Stimulated activated CD8-positive, alpha-beta memory T cell treated with anti-CD3 and anti-CD28 coated beads, Interleukin-7, amount 100 ng/mL, for 48 hours (primary cell): ENCODE results near the gene RNASEL.
"Not testable (repeated sequence)": the region's sequence is repeated elsewhere in the genome, so short reads cannot be mapped to it uniquely, and the experiment has no call there.

Source experiments
- DNase-seq, 2 donors: peaks; one replicate each; pipeline ENCODE4 v3.0.0-alpha.2; 2020; ENCODE audit warnings: low read depth in 1 of 2; ENCODE audit errors: extremely low read depth in 1 of 2

RNASEL gene, protein sequence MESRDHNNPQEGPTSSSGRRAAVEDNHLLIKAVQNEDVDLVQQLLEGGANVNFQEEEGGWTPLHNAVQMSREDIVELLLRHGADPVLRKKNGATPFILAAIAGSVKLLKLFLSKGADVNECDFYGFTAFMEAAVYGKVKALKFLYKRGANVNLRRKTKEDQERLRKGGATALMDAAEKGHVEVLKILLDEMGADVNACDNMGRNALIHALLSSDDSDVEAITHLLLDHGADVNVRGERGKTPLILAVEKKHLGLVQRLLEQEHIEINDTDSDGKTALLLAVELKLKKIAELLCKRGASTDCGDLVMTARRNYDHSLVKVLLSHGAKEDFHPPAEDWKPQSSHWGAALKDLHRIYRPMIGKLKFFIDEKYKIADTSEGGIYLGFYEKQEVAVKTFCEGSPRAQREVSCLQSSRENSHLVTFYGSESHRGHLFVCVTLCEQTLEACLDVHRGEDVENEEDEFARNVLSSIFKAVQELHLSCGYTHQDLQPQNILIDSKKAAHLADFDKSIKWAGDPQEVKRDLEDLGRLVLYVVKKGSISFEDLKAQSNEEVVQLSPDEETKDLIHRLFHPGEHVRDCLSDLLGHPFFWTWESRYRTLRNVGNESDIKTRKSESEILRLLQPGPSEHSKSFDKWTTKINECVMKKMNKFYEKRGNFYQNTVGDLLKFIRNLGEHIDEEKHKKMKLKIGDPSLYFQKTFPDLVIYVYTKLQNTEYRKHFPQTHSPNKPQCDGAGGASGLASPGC

DNA sequence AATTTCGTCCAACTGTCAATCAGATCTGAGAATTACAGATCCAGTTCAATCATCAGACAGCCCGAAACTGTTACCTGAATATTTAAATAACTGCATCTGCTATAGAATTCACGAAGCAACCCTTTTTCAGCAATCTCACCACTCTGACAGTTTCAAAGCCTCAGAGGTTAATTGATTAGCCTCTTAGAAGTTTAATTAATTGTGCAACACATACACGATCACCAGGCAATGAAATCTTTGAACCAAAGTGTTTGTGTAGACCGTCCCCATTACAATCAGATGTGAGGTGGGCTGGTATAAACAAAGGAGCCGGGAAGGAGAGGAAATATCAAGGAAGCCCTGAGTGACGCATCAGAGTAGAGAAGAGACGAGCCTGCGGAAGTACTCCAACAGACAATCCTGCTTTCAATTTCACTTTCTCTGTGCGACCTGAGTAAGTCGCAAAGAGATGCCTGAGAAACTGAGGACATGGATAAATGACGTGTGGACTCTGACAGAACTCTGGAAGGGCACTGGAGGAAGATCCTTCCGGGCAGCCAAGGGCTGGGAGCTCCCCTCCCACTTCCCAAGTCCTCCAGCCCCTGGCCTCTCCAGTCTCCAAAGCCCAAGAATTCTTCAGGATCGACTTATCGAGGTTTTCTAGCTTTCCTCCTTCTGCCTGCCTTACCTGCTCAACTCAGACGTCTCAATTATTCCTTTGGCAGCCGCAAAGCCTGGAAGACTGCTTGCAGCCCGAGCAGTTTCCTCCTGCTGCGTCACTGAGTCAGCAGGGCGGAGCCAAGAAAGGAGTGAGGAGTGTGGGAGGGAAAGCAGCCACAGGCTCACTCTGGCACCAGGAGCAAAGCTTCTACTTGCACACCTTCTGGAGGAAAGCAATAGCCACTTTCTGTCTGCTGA, at the start of gene RNASEL:
Gene RNASEL (minus strand): TSS at position 757 of the 897 bp plus-strand sequence. CDS start 2,450 bp downstream, outside the sequence.
- DNase-seq = peak in 1 of 2 donors; percentile 45

DNA sequence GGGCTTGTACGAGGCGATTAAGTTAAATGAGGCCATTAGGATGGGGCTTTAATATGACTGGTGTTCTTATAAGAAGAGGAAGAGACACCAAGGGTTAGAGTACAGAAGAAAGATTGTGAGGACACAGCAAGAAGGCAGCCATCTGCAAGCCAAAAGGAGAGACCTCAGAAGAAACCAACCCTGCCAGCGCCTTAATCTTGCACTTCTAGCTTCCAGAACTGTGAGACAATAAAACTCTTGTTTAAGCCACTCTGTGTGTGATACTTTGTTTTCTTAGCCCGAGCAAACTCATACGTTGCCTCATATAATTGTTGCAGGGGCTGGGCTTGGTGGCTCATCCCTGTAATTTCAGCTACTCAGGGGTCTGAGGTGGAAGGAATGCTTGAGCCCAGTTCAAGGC, 48.7 kb upstream of the RNASEL start:
- no peak for DNase-seq

DNA sequence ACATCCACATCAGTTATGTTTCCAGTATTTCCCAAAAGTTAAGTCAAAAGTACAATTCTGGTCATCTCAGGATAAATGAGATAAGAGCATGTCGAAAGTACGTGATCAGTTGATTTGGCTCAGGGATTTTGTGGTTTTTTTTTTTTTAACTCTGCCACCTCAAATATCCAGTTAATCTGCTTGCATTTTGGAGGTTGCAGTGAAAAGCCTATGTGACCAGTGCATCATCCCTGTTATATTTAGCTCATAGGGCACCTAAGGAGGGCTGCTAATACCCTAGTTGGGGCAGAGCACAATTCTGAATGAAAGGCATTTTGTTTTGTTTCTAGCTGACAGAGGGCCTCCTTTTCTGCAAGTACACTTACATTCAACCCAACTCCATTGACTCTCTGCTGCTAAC, 46.8 kb upstream of the RNASEL start:
- DNase-seq = no peak

DNA sequence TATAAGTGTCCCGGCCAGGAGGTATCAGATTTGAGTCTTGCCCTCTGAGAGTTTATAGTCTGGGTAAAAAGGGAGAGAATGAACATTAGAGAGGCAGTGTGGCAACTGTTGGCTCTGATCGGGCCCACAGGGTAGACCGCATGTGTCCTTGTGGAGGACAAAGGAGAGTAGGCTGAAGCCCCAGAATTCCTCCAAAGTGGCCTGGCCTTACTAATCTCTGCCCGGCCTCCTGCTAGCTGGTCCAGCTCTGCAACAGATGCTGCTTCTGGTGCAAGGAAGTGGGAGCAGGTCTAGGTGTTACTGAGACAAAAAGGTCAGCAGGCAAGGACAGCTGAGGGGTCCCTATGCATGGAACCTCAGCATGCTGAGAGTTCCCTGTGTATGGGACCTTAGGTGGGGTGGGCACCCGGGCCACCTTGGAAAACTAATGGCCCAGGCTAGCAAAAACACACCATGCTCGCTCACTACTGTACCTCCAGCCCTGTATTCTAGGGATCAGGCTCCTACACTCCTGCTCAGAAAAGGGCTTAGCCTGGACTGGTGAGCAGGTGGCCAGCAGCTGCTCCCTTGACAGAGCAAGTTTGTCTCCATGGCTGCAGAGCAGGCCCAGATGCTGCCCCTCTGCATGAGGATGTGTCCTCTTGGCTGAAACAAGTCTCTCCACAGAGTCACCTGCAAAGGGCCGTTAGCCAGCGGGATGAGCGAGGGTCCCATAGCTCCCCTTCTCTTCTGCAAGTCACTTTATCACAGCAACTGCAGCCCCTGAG, 45.4 kb upstream of the RNASEL start:
- DNase-seq = no peak

DNA sequence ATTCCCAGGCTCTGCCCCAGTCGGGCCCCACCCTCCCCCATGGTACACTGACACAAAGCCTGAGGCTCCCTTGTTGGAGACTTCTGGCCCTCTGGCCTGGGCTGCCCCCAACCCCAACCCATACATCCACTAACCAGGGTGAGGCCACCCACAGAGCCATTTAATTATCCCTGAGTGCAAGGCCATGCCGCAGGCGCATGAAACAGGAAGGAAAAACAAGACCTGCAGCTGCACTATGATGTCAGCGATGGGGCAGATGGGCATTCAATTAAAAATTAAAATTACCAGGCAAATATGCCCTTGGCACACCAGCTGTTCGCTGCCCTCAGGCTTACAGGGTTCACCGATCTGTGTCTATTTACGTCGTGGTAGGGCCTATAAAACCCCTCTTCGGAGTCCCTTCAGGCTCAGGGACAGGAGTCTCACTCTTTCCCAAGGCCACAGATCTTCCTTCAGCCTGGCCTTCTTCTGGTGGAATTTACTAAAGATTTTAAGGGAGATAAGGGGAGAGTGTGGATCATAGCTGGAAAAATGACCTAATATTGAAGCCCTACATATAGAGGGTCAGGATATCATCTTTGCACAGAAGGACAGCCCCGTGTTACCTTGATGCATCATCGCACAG, 44.7 kb upstream of the RNASEL start:
- no peak for DNase-seq

DNA sequence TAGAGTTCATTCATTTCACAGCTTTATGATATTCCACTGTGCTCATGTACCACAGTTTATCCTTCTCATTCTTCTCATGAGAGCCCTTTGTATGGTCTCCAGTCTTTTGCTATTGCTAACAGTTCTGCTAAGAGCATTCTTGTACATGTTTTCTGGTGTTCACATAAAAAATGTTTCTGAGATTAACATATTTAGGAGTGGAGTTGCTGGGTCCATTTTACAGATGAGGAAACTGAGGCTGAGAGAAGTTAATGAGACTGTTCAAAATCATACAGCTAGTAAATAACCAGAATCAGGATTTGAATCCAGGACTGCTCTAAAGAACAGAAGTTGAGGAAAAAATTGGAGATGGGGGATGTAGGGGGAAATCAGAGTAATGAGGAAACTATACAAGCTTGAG, 44.0 kb upstream of the RNASEL start:
- DNase-seq = no peak

DNA sequence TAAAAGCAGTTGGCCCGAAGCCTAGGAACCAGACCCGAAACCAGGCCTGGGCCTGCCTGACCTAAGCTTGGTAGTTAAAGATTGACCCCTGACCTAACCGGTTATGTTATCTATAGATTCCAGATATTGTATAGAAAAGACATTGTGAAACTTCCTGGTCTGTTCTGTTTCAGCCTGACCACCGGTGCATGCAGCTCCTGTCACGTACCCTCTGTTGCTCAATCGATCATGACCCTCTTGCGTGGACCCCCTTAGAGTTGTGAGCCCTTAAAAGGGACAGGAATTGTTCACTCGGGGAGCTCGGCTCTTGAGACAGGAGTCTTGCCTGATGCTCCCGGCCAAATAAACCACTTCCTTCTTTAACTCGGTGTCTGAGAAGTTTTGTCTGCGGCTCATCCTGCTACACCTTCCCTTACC, 43.4 kb upstream of the RNASEL start:
- not testable (repeated sequence) for DNase-seq

DNA sequence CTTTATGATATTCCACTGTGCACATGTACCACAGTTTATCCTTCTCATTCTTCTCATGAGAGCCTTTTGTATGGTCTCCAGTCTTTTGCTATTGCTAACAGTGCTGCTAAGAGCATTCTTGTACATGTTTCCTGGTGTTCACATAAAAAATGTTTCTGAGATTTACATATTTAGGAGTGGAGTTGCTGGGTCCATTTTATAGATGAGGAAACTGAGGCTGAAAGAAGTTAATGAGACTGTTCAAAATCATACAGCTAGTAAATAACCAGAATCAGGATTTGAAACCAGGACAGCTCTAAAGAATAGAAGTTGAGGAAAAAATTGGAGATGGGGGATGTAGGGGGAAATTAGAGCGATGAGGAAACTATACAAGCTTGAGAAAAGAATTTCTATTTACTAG, 42.9 kb upstream of the RNASEL start:
- DNase-seq = no peak

DNA sequence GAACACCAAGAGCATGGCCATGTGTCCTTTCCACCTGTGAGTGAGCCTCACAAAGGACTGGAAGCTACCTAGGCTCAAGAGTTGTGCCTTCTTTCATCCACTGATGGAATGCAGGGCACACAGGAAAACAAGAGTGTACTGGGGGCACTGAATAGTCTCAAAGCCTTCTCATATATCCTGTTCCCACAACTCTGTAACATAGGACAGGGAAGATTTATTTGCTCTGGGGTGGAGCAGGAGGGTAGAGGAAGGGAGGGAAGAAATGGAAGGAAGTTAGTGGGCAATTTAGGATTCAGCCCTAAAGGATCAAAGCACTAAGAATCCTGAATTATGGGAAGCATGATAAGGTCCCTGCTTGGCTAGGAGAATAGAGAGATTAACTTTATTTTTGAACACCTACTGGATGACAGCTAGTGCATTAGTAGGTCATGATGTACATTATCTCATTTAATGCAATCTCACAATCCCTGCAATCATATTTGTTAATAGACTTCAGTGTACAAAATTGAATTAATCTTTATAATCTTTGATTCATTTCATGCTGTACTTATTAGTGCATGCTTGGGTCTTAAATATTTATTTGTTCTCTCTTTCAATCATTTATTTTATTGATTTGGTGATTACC, 42.1 kb upstream of the RNASEL start:
- DNase-seq = no peak

DNA sequence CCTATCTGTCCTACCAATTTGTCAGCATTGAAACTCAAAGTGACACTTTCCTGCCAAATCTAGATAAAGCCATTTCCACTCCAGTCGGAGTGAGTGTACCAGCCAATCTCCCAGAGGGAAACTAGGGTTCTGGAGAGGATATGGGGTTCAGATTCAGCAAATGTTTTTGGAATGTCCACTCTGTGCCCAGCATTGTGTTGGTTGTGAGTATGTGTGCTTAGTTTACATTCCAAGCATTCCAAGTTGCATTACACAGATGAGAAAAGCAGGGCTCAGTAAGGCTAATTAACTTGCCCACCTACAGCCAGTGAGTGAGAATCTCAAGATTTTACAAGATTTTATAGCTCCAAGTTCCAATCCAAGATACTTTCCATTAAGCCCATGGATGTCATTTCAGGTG, 41.5 kb upstream of the RNASEL start:
- no peak for DNase-seq

DNA sequence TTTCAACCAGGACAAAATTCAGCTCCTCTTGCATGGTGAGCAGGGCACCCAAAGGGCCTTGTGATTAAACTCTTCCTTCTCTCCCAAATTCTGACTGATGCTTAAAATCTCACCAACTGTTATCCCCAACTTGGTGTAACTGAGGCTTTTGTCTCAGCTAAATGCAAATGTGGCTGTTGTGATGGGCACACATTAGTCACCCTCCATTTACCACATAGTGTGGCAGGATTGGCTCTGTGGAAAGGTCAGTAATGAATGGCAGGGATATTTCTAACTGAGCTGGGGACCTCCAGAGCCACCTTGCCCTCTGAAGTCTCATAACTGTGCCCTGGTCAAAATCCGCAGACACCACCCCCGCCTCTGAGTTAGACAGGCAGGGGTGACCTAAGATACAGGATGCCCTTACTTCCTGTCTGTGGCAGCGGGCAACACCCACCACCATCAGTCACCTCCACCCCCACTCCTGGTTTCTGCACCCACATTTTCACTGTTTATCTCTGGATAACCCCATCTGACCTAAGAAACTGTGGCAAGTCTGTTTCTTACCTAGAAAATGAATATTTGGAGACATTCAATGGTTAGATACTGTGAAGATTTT, 40.5 kb upstream of the RNASEL start:
- peak; percentile 67 to 79 for DNase-seq

DNA sequence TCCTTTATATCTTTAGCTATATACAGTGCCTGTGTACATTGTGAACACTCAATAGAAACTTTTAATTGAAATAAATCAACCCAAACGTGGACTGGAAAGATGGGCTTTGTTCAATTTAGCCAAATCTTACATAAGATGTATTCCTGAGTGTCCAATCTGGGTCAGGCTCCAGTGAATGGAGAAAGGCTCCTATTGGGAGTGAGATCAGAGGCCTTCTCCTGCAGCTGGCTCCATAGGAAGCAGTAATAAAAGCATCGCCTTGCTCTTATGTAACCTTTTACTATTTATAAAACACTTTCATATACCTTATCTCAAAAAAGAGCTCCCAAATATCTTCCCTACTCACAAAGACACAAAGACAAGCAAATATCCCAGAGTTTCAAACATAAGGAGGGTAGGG, 40.0 kb upstream of the RNASEL start:
- DNase-seq = no peak

DNA sequence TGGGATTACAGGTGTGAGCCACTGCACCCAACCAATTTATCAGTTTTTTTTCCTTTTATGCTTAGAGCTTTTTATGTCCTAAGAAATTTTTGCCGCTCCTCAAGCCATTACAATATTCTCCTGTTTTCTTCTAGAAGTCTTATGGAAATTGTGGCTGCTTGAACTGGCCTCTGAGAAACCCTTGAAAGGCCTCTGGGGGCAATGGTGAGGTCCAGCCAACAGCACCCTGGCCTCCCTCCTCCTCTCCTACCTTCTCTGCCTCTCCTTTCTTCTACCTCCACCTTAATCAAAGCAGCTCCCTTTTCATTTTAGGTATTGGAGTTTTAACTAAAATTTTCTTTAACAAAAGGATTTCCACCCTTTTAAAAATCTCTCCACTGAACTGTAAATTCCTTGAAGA, 39.6 kb upstream of the RNASEL start:
- DNase-seq = no peak

DNA sequence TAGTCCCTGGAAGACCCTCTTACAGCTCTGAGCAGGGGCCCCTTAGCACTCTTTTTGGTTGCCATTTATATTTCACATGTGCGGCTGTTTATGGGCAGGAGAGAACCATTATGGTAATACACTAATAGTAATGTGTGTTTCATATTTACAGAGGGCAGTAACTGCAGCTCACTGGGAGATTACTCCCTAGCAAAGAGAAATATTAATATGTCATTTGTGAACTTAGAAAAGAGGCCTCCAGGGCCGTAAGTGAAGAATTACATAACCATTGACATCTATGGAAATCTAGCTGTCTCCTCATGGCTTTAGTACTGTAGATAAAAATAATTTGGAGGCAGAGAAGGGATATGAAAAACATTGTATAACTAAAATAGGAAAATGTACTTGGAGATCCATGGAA, 38.6 kb upstream of the RNASEL start:
- DNase-seq = no peak

DNA sequence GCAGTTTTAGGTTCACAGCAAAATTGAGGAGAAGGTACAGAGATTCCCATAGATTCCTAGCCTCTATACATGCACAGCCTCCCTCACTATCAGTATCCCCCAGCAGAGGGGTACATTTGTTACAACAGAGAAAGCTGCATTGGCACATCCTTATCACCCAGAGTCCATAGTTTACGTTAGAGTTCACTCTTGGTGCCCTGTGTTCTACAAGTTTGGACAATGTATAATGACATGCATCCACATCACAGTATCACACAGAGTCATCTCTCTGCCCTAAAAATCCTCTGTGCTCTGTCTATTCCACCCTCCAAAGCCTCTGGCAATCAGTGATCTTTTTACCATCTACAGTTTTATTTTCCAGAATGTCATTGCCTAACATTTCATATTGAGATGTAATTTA, 37.5 kb upstream of the RNASEL start:
- DNase-seq = no peak

DNA sequence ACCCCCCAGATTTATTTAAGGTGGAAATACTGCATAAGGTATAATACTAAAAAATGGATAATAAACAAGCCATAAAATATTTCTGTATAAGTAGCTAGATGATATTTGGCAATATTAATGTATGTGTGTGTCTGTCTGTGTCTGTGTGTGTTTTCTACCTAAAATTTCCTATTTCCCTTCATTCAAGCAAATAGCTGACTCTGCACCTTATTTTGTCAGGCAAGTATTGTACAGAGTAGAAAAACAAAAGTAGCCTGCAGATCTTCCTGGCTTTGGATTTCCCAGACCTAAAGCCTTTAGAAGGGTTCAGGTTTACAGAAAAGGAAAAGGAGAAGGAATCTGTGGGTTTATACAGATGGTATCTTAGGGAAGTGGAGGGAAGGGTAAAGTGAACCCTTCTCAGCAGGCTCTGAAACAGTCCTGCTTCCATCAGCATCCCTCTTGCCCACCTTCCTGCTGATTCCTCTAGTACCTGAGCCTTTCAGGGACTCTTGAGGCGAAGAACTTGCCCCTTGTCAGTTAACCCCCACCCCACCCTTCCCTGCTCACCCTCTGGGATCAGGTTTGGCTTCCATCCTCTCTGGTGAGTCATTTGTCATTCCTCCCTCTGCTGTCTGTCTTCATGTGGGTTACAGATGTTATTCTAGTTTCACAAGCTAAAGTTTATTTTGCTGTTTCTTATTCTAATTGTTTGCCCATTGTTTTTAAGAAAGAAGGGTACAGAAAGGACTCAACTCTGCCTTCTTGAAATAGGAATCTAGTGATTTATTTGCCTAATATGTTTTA, 36.9 kb upstream of the RNASEL start:
- no peak for DNase-seq

DNA sequence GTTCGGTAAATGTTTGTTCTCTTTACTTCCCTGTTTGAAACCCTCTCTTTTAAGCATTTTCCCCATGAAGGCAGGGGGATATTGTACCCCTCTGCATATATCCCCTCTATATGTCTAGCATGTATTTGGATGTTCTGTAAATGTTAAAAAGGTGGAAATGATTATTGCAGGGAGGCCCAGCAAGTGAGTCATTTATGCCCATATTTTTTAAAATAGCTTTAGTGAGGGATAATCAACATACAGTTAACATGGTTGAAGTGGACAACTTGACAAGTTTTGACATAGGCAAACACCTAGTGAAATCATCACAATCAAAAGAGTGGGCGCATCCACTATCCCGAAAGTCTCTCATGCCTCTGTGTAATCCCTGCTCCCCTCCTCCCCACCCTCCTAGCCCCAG, 36.0 kb upstream of the RNASEL start:
- DNase-seq = no peak

DNA sequence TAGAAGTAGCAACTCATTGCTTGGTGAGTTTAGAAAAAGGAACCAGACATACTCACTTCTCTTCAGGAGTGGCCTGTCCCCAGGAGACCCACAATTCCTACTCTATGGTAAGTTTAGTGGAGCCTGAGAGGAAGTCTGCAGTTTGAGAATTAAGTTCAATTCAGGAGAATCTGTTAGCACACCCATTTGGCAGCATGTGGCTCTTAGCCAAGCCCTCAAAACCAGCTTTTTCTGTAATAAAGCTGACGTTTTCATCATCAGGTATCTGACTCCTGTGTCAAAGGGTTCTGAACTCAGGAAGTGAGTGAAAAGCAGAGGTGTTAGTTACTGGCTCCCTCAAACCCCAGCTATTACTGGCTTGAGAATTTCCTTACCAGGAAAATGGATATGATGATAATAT, 35.5 kb upstream of the RNASEL start:
- no peak for DNase-seq
